Measurements from ENCODE around the gene TMEM117. TPM values are rescaled to one million over a fixed set of nuclear protein-coding genes. Genes with fewer than 3 reads are reported as not detected.
"Not testable (repeated sequence)": the region's sequence is repeated elsewhere in the genome, so short reads cannot be mapped to it uniquely, and the experiment has no call there.

The TMEM117 gene
- total and polyA plus RNA-seq, 8 donors = 1.8 to 6.1 (median 4.0) TPM

GRCh38 chr12:43858991-43859390 is 23.1 kb downstream of the TMEM117 start:
- FAIRE-seq = no peak
- no peak for DNase-seq
- WGBS, 2 donors = 92% methylated on average over 6 of the region's 6 CpGs

GRCh38 chr12:43861015-43861839 is 25.3 kb downstream of the TMEM117 start:
- Histone ChIP-seq H3K4me3 (no peak overlapping the region), H3K36me3 (no peaks in the 10 kb centered on the region), H3K4me1 (no peaks in the 10 kb centered on the region), H3K27me3 (no peaks in the 10 kb centered on the region), H3K9me3 (no peaks in the 10 kb centered on the region), H3K27ac (no peak overlapping the region)
- TF ChIP-seq CTCF (IDR thresholded peaks at IDR 0.05) = no peak
- ATAC-seq (no peak), DNase-seq (no peak), FAIRE-seq (no peak)
- intact Hi-C loops (cut with DNase I) = no loop called here
- 86 to 90% methylated on average over 7 of the region's 7 CpGs for WGBS, 2 donors

More at GRCh38 chr12:43858991-43859390, 23.1 kb downstream of the TMEM117 start:
- no peaks in the 10 kb centered on the region for H3K36me3 ChIP-seq
- intact Hi-C loops (cut with DNase I) = no loop called here
- TF ChIP-seq CTCF (IDR thresholded peaks at IDR 0.05) = no peak
- H3K27ac ChIP-seq = no peak overlapping the region
- H3K4me3 ChIP-seq = no peak overlapping the region
- no peaks in the 10 kb centered on the region for H3K27me3 ChIP-seq
- H3K9me3 ChIP-seq = no peaks in the 10 kb centered on the region
- no peaks in the 10 kb centered on the region for H3K4me1 ChIP-seq
- no peak for ATAC-seq

GRCh38 chr12:43861840-43862150 is 25.9 kb downstream of the TMEM117 start:
- H3K27ac ChIP-seq = no peak overlapping the region
- no peaks in the 10 kb centered on the region for H3K27me3 ChIP-seq
- intact Hi-C loops (cut with DNase I) = no loop called here
- ATAC-seq (no peak), FAIRE-seq (no peak), DNase-seq (no peak)
- no peak for TF ChIP-seq CTCF (IDR thresholded peaks at IDR 0.05)
- no peaks in the 10 kb centered on the region for H3K4me1 ChIP-seq
- no peaks in the 10 kb centered on the region for H3K9me3 ChIP-seq
- H3K36me3 ChIP-seq = no peaks in the 10 kb centered on the region
- 88 to 92% methylated on average over 3 of the region's 3 CpGs for WGBS, 2 donors
- H3K4me3 ChIP-seq = no peak overlapping the region

GRCh38 chr12:43863770-43864366 is 28.0 kb downstream of the TMEM117 start:
- intact Hi-C loops (cut with DNase I) = no loop called here
- no peaks in the 10 kb centered on the region for H3K9me3 ChIP-seq
- no peaks in the 10 kb centered on the region for H3K36me3 ChIP-seq
- H3K27ac ChIP-seq = no peak overlapping the region
- TF ChIP-seq CTCF (IDR thresholded peaks at IDR 0.05) = no peak
- H3K27me3 ChIP-seq = no peaks in the 10 kb centered on the region
- H3K4me3 ChIP-seq = no peak overlapping the region
- ATAC-seq (no peak), DNase-seq (peak in 1 of 6 donors; percentile 68), FAIRE-seq (no peak)
- H3K4me1 ChIP-seq = no peaks in the 10 kb centered on the region
- WGBS, 2 donors = 97 to 99% methylated on average over 23 of the region's 23 CpGs

DNA sequence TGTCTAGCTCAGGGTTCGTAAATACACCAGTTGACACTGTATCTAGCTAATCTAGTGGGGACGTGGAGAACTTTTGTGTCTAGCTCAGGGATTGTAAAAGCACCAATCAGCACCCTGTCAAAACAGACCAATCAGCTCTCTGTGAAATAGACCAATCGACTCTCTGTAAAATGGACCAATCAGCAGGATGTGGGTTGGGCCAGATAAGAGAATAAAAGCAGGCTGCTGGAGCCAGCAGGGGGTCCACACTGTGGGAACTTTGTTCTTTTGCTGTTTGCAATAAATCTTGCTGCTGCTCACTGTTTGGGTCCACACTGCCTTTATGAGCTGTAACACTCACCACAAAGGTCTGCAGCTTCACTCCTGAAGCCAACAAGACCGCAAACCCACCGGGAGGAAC is 28.7 kb downstream of the TMEM117 start:
- DNase-seq, ATAC-seq: not testable (repeated sequence)
- 84 to 93% methylated on average over 5 of the region's 5 CpGs for WGBS, 2 donors

More for the DNA sequence above, 28.7 kb downstream of the TMEM117 start:
- H3K4me1 ChIP-seq; H3K27ac ChIP-seq; H3K36me3 ChIP-seq; intact Hi-C loops (cut with DNase I); FAIRE-seq; H3K27me3 ChIP-seq; H3K4me3 ChIP-seq; H3K9me3 ChIP-seq: not testable (repeated sequence)

Data from pancreas (tissue), 10 donors.